Measurements from ENCODE around the gene SAMD5.

SAMD5 gene

GRCh38 chr6:147522597-147522996, 14.1 kb downstream of the SAMD5 start:
- no peak for DNase-seq (ENCODE audit: low read depth, low spot score)
- no peak overlapping the region for H3K4me3 ChIP-seq (ENCODE audit: low read depth, low read length)
- TF ChIP-seq CTCF (IDR thresholded peaks at IDR 0.05; ENCODE audit: low read depth, low read length): no peak
- in situ Hi-C loops (cut with HindIII; ENCODE audit: low sequenced_read_pairs): no loop called here

GRCh38 chr6:147525519-147526209, 17.2 kb downstream of the SAMD5 start:
- in situ Hi-C loops (cut with HindIII; ENCODE audit: low sequenced_read_pairs): no loop called here
- TF ChIP-seq CTCF (IDR thresholded peaks at IDR 0.05; ENCODE audit: low read depth, low read length): no peak
- no peak for DNase-seq (ENCODE audit: low read depth, low spot score)

GRCh38 chr6:147527197-147527596, 18.7 kb downstream of the SAMD5 start:
- no peak for TF ChIP-seq CTCF (IDR thresholded peaks at IDR 0.05; ENCODE audit: low read depth, low read length)
- in situ Hi-C loops (cut with HindIII; ENCODE audit: low sequenced_read_pairs): no loop called here
- no peak overlapping the region for H3K4me3 ChIP-seq (ENCODE audit: low read depth, low read length)
- DNase-seq (ENCODE audit: low read depth, low spot score): no peak

More at GRCh38 chr6:147525519-147526209, 17.2 kb downstream of the SAMD5 start:
- no peak overlapping the region for H3K4me3 ChIP-seq (ENCODE audit: low read depth, low read length)

- no peak for DNase-seq (ENCODE audit: low read depth, low spot score)
- in situ Hi-C loops (cut with HindIII; ENCODE audit: low sequenced_read_pairs): no loop called here
- H3K4me3 ChIP-seq (ENCODE audit: low read depth, low read length): no peak overlapping the region
- no peak for TF ChIP-seq CTCF (IDR thresholded peaks at IDR 0.05; ENCODE audit: low read depth, low read length)
Measured at GRCh38 chr6:147528511-147529145, 20.1 kb downstream of the SAMD5 start.

GRCh38 chr6:147530132-147531060, 21.9 kb downstream of the SAMD5 start:
- in situ Hi-C loops (cut with HindIII; ENCODE audit: low sequenced_read_pairs): no loop called here
- no peak overlapping the region for H3K4me3 ChIP-seq (ENCODE audit: low read depth, low read length)
- no peak for TF ChIP-seq CTCF (IDR thresholded peaks at IDR 0.05; ENCODE audit: low read depth, low read length)
- DNase-seq (ENCODE audit: low read depth, low spot score): no peak

- no peak overlapping the region for H3K4me3 ChIP-seq (ENCODE audit: low read depth, low read length)
- no peak for TF ChIP-seq CTCF (IDR thresholded peaks at IDR 0.05; ENCODE audit: low read depth, low read length)
- no peak for DNase-seq (ENCODE audit: low read depth, low spot score)
- in situ Hi-C loops (cut with HindIII; ENCODE audit: low sequenced_read_pairs): no loop called here
Measured at GRCh38 chr6:147531321-147531720, 22.8 kb downstream of the SAMD5 start.
